GM18517 (cell line): ENCODE measurements around the gene SLIT3.

Experiments used
- ATAC-seq: cut with Tn5 transposase; IDR thresholded peaks from one replicate; pipeline ENCODE4 v1.9.1; 2021; ENCODE audit warnings: mild to moderate bottlenecking, moderate library complexity; ENCODE audit not compliant: unreplicated experiment

SLIT3 gene

DNA sequence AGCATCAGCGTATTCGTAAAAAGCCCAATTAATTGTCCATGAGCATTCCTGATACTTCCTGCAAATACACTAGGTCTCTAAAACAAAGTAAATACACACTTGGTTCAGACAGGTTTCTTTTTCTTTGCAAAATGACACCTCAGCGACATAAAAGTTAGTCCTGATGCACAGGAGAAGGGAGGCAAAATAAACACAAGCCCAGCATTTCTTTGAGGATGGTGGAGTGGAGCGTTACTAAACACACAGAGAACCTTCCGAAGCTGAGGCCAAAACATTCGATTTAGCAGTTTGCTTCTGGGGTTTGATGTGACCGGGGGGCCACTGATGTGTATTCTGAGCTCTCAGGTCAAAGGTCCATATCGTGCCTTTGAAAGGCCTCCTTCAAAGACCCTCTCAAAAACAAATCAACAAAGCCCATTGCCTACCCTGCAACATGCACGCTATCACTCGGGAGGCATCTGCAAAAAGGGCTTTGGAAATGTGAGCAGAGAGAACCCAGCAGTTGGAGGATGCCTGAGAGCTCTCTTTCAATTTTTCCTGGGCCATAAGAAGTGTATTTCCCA, 453.3 kb downstream of the SLIT3 start:
- no peak for ATAC-seq

DNA sequence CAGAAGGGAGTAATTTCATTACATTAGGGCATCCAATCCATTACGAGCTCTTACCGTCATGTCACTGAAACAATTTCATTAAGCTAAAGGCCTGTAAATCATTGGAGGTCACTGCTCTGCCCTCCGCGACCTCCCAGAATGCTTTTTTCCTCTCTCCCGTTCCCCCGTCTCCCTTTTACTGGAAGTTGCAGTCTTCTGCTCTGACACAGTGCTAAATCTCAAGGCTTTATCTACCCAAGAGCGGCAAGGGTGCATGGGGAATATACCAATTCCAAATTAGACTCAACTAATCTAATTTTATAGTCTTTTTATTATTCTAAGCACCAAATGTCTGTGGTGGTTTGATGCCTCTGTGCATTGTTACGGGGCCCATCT, 456.0 kb downstream of the SLIT3 start:
- ATAC-seq: no peak

DNA sequence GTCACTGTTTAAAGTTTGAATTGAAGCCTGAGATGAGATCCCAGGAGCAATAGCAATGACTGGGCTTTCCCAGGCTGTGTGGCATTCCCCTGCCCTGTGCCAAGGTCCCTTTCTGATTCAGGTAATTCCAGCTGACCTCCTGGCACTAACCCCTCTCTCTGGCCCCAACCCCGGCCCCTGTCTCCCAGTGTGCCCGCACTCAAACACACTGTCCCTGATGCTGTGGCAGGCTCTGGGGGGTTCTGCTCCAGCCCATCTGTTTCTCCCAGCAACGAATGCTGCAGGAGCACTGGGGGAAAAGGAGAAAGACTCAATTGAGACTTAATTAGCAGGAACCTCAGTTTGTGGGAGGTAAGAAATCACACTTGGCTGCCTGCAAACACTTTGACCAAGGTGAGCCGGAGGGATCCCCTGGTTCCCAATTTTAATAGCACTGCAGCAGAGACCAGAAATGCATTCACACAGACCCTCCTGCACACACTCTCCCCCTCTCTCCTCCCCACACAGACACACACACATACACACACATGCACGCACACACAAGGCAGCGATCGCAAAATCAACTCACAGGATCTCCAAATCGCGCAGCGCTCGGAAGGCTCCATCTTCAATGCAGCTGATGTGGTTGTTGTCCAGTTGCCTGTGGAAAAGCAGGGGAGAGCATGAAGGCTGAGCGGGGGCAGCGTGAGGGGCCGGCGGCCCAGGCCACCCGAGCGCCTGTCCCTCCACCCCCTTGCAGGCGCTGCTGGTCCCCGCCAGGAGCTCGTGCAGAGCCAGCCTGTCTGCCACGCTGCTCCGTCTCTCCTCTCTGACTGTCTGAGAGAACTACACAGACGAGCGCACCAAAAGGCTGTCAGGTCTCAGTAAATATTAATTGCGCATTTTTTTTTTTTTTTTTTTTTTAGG, 456.7 kb downstream of the SLIT3 start:
- no peak for ATAC-seq

GRCh38 chr5:168843277-168844015, 457.5 kb downstream of the SLIT3 start:
- no peak for ATAC-seq

DNA sequence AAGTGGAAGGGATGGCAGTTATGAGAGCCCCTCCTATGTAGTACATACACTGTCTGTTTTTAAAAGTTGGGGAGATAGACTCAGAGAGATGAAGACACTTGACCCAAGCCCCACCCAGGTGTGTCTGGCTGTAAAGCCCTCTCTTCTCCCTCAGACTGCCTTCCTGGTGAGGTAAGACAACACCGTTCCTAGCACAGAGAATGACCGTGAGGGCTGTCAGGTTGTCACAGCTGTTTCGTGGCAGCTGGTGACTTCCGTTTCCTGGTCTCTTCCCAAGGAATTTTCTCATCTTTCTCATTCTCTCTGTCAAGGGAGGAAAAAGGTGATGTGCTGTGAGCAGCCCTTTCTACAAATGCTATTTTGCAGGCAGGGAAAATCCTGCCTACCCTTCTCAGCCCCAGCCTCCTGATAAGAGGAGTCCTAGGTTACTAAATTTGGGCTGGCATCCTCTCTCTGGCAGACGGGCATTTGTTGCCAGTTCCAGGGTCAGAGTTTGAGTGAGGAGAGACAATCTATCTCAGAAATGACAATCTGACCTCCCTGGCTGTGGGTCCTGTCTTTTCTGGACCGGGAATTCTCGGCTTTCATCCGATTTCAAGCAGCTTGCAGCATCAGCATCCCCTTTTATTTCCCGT, 458.3 kb downstream of the SLIT3 start:
- no peak for ATAC-seq

GRCh38 chr5:168837852-168838251, 463.1 kb downstream of the SLIT3 start:
- ATAC-seq: no peak

GRCh38 chr5:168836603-168837231, 464.2 kb downstream of the SLIT3 start:
- ATAC-seq: no peak

DNA sequence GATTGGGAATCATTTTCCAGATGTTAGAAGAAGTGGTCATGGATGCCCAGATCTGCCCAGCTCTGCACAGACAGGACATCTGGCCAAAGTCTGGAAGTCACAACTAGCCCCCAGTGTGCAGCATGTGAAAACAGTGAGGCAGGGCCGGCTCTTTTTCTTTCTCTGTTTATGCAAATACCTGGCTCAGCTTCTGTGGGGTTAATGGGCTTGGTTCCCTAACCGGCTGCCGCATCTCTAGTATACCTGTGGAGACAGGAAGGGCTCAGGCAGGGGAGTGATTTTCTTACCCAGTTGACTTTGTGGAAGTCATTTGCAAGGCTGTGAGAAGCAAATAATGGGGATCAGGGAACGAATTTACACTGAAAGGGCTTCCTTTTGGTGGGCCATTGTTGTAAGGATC, 467.0 kb downstream of the SLIT3 start:
- no peak for ATAC-seq

DNA sequence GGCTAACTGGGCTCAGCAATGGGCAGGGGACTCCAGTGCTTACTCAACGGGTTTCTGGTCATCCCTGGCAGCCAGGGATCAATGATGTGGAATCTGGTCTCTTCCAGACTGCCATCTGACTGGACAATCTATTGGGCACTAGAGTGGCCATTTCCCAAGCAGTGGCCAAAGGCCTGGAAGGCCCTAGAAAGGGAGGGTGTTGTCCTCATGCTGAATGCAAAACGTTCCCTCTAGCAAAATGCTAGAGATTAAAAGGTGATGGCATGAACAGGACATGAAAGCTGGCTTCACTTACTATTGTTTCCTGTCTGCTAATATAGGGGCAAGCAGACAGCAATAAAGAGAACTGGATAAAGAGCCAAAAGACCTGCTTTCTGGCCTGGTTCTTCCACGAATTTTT, 467.6 kb downstream of the SLIT3 start:
- ATAC-seq: no peak

- no peak for ATAC-seq
Observed at GRCh38 chr5:168832308-168832707, 468.6 kb downstream of the SLIT3 start.

- no peak for ATAC-seq
Observed at GRCh38 chr5:168831383-168831782, 469.6 kb downstream of the SLIT3 start.

DNA sequence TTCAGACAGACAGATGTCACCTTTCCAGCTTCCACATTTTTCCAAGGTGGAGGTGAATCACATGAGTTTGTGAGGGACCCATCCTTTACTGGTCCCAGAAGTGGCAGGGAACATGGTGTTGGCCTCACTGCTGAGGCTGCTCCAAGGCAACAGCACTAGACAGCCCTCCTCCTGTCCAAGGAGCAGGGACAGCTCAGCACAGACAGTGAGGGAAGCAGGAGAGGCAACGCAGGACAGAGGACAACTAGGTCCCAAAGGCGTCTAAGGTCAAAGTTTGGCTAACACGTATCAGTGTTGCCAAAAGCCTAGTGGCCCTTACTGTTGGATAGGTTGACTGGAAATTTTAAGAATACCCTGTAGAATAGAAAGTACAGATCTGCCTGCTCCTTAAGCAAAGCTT, 470.1 kb downstream of the SLIT3 start:
- no peak for ATAC-seq

- no peak for ATAC-seq
Observed at GRCh38 chr5:168829922-168830417, 471.0 kb downstream of the SLIT3 start.

GRCh38 chr5:168829044-168829443, 471.9 kb downstream of the SLIT3 start:
- ATAC-seq: no peak

- no peak for ATAC-seq
Observed at GRCh38 chr5:168827636-168828035, 473.3 kb downstream of the SLIT3 start.

DNA sequence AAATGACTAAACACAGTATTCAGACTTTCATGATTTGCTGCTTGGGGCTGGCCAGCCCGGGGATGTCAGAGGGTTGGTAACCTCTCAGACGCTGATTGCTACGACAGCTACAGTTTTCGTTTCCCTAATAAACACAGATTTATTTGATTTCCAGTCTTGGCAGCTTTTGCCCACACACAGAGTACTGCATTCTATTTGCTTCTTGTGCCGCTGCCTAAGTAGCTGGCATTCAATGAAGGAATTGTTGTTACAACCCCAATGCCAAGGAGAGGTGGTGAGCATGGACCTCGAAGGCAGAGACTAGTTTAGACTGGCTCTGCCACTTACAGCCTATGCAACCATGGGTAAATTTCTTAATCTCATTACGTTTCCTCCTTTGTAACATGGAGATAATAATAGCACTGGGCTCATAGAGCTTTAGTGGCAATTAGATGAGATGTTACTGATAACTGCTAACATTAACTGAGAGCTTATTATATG, 474.7 kb downstream of the SLIT3 start:
- no peak for ATAC-seq

DNA sequence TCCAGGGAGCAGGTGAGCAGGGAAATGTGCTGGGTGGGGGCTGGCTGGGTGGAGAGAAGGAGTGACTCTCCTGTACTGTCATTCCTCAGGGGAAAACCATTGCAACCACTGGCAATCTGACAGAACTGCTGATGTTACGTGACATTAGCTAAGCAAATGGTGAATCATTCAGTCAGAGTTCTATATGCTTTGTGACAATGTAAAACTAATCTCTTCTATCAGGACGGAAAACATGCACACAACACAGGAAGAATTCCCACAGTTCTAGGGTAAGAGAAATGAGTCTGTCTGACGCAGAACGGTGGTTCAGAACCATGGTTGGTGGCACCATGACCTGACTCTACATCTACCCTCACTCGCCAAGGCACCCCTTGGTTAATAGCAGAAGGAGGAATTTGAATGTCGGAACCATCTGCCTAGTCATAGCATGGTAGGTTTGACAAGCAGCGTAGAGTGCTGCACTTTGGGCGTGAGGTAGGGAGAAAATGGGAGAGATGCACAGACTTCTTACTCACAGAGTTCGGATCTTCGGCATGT, 478.1 kb downstream of the SLIT3 start:
- ATAC-seq: no peak

GRCh38 chr5:168822248-168822744, 478.6 kb downstream of the SLIT3 start:
- no peak for ATAC-seq

- ATAC-seq: no peak
Observed at GRCh38 chr5:168820874-168821273, 480.1 kb downstream of the SLIT3 start.

GRCh38 chr5:168819004-168819621, 481.8 kb downstream of the SLIT3 start:
- ATAC-seq: no peak
